B cell (primary cell): ENCODE measurements around the gene LITAF. TPM values are rescaled to one million over a fixed set of nuclear protein-coding genes. Genes with fewer than 3 reads are reported as not detected.

Experiments used
- ATAC-seq: fragments of 200-7000 bp; cut with Tn5 transposase; one replicate; pipeline ENCODE4 v1.10.0; 2021; ENCODE audit warnings: low read depth, mild to moderate bottlenecking, moderate number of reproducible peaks, moderate library complexity
- CTCF ChIA-PET: fragments of 350-600 bp; sonication (Branson Sonifier 250); formaldehyde crosslinking; loops from one replicate; lab custom pipeline; 2021; ENCODE audit warnings: antibody characterized with exemption, inconsistent platforms; lab: Charles Lee
- POLR2A ChIA-PET: fragments of 350-600 bp; sonication (Branson Sonifier 250); formaldehyde crosslinking; loops from one replicate; lab custom pipeline; 2021; ENCODE audit warnings: antibody characterized with exemption; lab: Charles Lee
- DNase-seq: peaks from one replicate; pipeline ENCODE4 v3.0.0; 2013
- H2AFZ ChIP-seq: 2 replicates; pipeline ENCODE4 v1.6.1; 2012; ENCODE audit warnings: mild to moderate bottlenecking, low read depth, low read length; ENCODE audit not compliant: insufficient read depth, poor library complexity, severe bottlenecking
- H3K27ac ChIP-seq, 2 donors: 1 replicate in 1 of 2; 2 replicates in 1 of 2; pipeline ENCODE4 v1.5.1; 2012 to 2013; ENCODE audit warnings: low read length in 2 of 2, mild to moderate bottlenecking in 2 of 2, moderate library complexity in 1 of 2
- H3K27me3 ChIP-seq, 4 experiments: fragments of 200-600 bp in 1 of 4; sonication (generic) in 1 of 4; replicated peaks in 1 of 4; 1 replicate in 2 of 4; 2 replicates in 2 of 4; pipeline versions ENCODE4 v1.6.1 to v1.7.0; 2013 to 2016; ENCODE audit warnings: low read length in 3 of 4, mild to moderate bottlenecking in 2 of 4, mixed read lengths in 1 of 4, moderate library complexity in 1 of 4; ENCODE audit not compliant: insufficient read depth in 4 of 4, control insufficient read depth in 3 of 4; ENCODE audit errors: control extremely low read depth in 1 of 4
- H3K36me3 ChIP-seq, 2 experiments: replicated peaks in 1 of 2; 1 replicate in 1 of 2; 2 replicates in 1 of 2; pipeline versions ENCODE4 v1.6.1 to v1.7.1; 2013; ENCODE audit warnings: low read length in 1 of 2; ENCODE audit not compliant: insufficient read depth in 2 of 2, control insufficient read depth in 1 of 2; ENCODE audit errors: control extremely low read depth in 1 of 2, extremely low read depth in 1 of 2
- H3K4me1 ChIP-seq, 2 donors: fragments of 200-600 bp in 1 of 2; sonication (generic) in 1 of 2; 1 replicate in 1 of 2; 2 replicates in 1 of 2; pipeline versions ENCODE4 v1.5.1 to v1.6.1; 2013 to 2017; ENCODE audit warnings: low read length in 2 of 2; ENCODE audit not compliant: control insufficient read depth in 2 of 2, insufficient read depth in 2 of 2
- H3K4me2 ChIP-seq: replicated peaks from 2 replicates; pipeline ENCODE3; 2012; ENCODE audit warnings: mild to moderate bottlenecking, low read depth, low read length; ENCODE audit not compliant: poor library complexity, severe bottlenecking
- H3K4me3 ChIP-seq, 5 experiments: fragments of 200-600 bp in 1 of 5; sonication (generic) in 1 of 5; 1 replicate in 3 of 5; 2 replicates in 2 of 5; pipeline versions ENCODE4 v1.5.1 to v1.7.0; 2011 to 2016; ENCODE audit warnings: low read length in 4 of 5, mild to moderate bottlenecking in 4 of 5, low read depth in 2 of 5, control low read depth in 1 of 5, moderate library complexity in 1 of 5; ENCODE audit not compliant: insufficient read depth in 1 of 5; ENCODE audit errors: control extremely low read depth in 1 of 5, extremely low read depth in 1 of 5
- H3K79me2 ChIP-seq: fragments of 200-600 bp; sonication (generic); one replicate; pipeline ENCODE4 v1.6.0; 2016; ENCODE audit warnings: low read length; ENCODE audit not compliant: control insufficient read depth, insufficient read depth
- H3K9ac ChIP-seq: fragments of 200-600 bp; sonication (generic); 2 replicates; pipeline ENCODE4 v1.6.1; 2017; ENCODE audit warnings: mild to moderate bottlenecking, low read length, moderate library complexity
- H3K9me3 ChIP-seq, 3 donors: one replicate each; pipeline versions ENCODE4 v1.6.1 to v1.7.1; 2013; ENCODE audit warnings: low read length in 2 of 3; ENCODE audit not compliant: control insufficient read depth in 2 of 3, insufficient read depth in 1 of 3; ENCODE audit errors: control extremely low read depth in 1 of 3
- H4K20me1 ChIP-seq: 2 replicates; pipeline ENCODE4 v1.6.0; 2012; ENCODE audit warnings: mild to moderate bottlenecking, low read length; ENCODE audit not compliant: insufficient read depth, control insufficient read depth, poor library complexity, severe bottlenecking
- H3K27ac Mint-ChIP-seq: one replicate; pipeline ENCODE4 v1.8.0; 2021; ENCODE audit warnings: mixed read lengths
- H3K27me3 Mint-ChIP-seq: one replicate; pipeline ENCODE4 v1.8.0; 2021; ENCODE audit warnings: mixed read lengths
- H3K4me1 Mint-ChIP-seq: one replicate; pipeline ENCODE4 v1.8.0; 2021; ENCODE audit warnings: mixed read lengths
- H3K4me3 Mint-ChIP-seq: one replicate; pipeline ENCODE4 v1.8.0; 2021; ENCODE audit warnings: mixed read lengths
- H3K9me3 Mint-ChIP-seq: one replicate; pipeline ENCODE4 v1.8.0; 2022; ENCODE audit warnings: mixed read lengths; ENCODE audit not compliant: insufficient read depth
- CTCF ChIP-seq: fragments of 200-600 bp; IDR thresholded peaks from one replicate; pipeline ENCODE4 v1.8.0; 2022; ENCODE audit warnings: antibody characterized with exemption, mild to moderate bottlenecking
- EZH2 ChIP-seq: IDR thresholded peaks from 2 replicates; pipeline ENCODE4 v1.6.1; 2012; ENCODE audit warnings: borderline replicate concordance, low read depth, mild to moderate bottlenecking, moderate library complexity, low read length; ENCODE audit not compliant: insufficient read depth, poor library complexity, severe bottlenecking
- WGBS: methylation state at CpG from one replicate; pipeline ENCODE4 v1.1.5; 2013; ENCODE audit warnings: missing lambda C conversion rate; ENCODE audit not compliant: insufficient coverage; 5-methylcytosine and 5-hydroxymethylcytosine counted together
- intact Hi-C: fragments of 100-400 bp; cut with micrococcal nuclease; formaldehyde crosslinking; loops from one replicate; pipeline ENCODE4 v1.10.0; 2022
- polyA plus RNA-seq: library from polyadenylated mRNA; depleted of rRNA; stranded (reverse); fragments of >200 nt; gene quantifications from 2 replicates; pipeline ENCODE4 v1.2.3, GENCODE V29; 2012
- total RNA-seq, 2 donors: library from RNA; stranded (reverse); fragments of 120-200 nt in 1 of 2; gene quantifications; 1 replicate in 1 of 2; 2 replicates in 1 of 2; pipeline versions ENCODE4 v1.2.3 to v1.2.4, GENCODE V29; 2013 to 2022

Gene LITAF
- total and polyA plus RNA-seq, 2 donors (not counting 1 experiment from before 2014, with no cell fraction given), result 93.6 to 125 TPM

DNA sequence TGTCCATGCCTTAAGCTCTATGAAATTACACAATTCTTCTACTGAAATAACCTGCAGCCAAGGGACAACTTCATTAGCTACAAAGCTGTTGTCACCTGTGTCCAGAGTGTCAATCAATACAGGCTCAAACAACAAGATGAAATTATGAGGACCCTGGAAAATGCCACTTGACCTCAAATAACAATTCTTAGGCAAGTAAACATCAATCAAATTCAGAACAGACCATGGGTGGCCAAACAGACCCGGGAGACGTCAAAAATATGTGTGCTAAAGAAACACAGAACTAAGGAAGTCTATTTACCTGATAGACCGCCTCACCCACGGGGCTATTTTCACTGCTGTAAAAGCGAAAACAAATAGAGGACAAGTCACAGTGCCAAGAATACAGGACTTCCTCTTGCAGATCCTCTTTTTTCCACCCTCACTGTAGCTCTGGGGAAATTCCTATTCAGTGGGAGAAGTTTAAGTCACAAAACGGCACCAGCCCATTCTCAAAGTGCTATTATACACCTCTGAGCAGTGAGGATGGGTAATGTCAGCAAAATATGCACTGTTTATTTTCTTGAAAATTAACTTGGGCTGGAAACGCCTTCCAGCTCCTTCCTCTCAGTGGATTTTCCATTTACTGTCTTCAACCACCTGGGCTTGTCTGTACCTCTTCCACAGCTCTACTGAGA lies 2.7 kb downstream of the LITAF start:
- DNase-seq, result peak; percentile 74
- H3K9me3 Mint-ChIP-seq, result no peaks in the 10 kb centered on the region

More for the DNA sequence above, 2.7 kb downstream of the LITAF start:
- POLR2A ChIA-PET, result interaction anchor here (0.6 kb wide), 1 partner anchor 15 kb away, joined by 6 read pairs; no protein-coding TSS in a partner anchor
- peaks cover 22% of the 10 kb centered on the region for H4K20me1 ChIP-seq
- peak overlapping the region; percentile 82 to 97 for H3K27ac ChIP-seq
- CTCF ChIA-PET, result interaction anchor here (0.7 to 1.9 kb wide), 6 partner anchors 36 to 621 kb away, joined by 3 to 10 read pairs (median 4); no protein-coding TSS in a partner anchor
- ATAC-seq, result peak; percentile 4
- Mint-ChIP-seq H3K27me3 (no peaks in the 10 kb centered on the region), H3K27ac (peak overlapping the region; percentile 90), H3K4me3 (peak overlapping the region; percentile 90), H3K4me1 (peaks cover 71% of the 10 kb centered on the region)
- peaks cover 61 to 67% of the 10 kb centered on the region in 2 donors for H3K4me1 ChIP-seq
- 8% methylated on average over 6 of the region's 7 CpGs for WGBS
- no peaks in the 10 kb centered on the region for H3K36me3 ChIP-seq
- no peak overlapping the region for H2AFZ ChIP-seq
- H3K9ac ChIP-seq, result peak overlapping the region; percentile 94
- peak overlapping the region; percentile 34 to 91 (median 75) for H3K4me3 ChIP-seq
- TF ChIP-seq CTCF (no peak), EZH2 (no peak)
- H3K79me2 ChIP-seq, result peaks cover 82% of the 10 kb centered on the region
- peaks cover 0 to 3% (median 0%) of the 10 kb centered on the region in 3 donors for H3K9me3 ChIP-seq
- H3K27me3 ChIP-seq, result no peaks in the 10 kb centered on the region
- peak overlapping the region; percentile 93 for H3K4me2 ChIP-seq
- intact Hi-C loops, result loop anchor here (1.0 to 10.0 kb wide), 6 partner anchors 8 to 619 kb away; partner anchors contain the start of gene ZC3H7A
